Measurements from ENCODE around the gene SGCA. TPM values are rescaled to one million over a fixed set of nuclear protein-coding genes. Genes with fewer than 3 reads are reported as not detected.

SGCA gene
- total and polyA plus RNA-seq, 2 of the 13 experiments (the other 11 are each of a cell fraction or from before 2014, with no cell fraction given): not detected

DNA sequence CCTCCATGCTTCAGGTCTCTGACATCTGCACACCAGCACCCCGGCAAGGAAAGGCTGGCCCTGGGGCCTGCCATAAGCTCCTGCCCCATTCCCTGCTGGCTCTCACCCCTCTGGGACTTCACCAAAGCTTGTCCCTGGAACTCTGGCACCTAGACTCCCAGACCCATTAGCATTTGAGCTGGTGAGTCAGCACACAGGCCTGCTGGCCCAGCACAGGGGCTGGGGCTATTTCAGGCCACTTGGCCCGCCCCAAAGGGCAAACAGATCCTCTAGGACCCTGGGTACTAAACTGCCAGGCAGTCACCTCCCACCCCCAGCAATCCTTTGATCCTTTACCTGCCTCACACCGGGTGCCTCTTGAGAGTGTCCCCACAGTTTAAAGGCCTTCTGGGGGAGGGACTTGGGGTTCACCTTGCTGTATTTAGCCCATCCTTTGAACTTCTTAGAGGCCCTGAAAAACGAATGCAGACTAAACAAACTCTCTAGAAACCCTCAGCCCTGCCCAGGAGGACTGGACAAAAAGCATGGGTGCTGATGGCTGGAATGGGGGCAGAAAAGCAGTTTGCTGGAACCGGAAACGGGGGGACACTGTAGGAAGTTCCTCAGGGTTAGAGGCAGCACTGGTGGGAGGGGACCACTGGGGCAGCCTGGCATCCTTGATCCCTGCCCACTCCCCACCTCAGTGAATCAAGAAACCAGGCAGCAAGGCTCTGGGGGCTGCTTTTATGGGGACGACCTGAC is 32.6 kb upstream of the SGCA start (continued):
- TF ChIP-seq TBX3 (IDR thresholded peaks at IDR 0.05; ENCODE audit: borderline replicate concordance): peak; percentile 64; the same call in 1 of the 2 replicates
- no peak for TF ChIP-seq SRF (IDR thresholded peaks at IDR 0.05; ENCODE audit: low read depth, low read length)
- no peak for TF ChIP-seq ZNF282 (IDR thresholded peaks at IDR 0.05; ENCODE audit: partially characterized antibody)
- no peak for TF ChIP-seq KLF13 (CRISPR knock-in tag; IDR thresholded peaks at IDR 0.05)
- TF ChIP-seq PAX8 (CRISPR knock-in tag; IDR thresholded peaks at IDR 0.05; ENCODE audit: borderline replicate concordance): no peak
- TF ChIP-seq NFATC3 (CRISPR knock-in tag; IDR thresholded peaks at IDR 0.05): no peak
- TF ChIP-seq MBNL3 (CRISPR knock-in tag; conservative IDR thresholded peaks at IDR 0.05): no peak
- TF ChIP-seq ZFP36 (IDR thresholded peaks at IDR 0.05; ENCODE audit: borderline replicate concordance, low read depth, low read length, partially characterized antibody): no peak
- no peak for TF ChIP-seq ZNF749 (CRISPR knock-in tag; IDR thresholded peaks at IDR 0.05; ENCODE audit: borderline replicate concordance)
- TF ChIP-seq, protein P1, sequence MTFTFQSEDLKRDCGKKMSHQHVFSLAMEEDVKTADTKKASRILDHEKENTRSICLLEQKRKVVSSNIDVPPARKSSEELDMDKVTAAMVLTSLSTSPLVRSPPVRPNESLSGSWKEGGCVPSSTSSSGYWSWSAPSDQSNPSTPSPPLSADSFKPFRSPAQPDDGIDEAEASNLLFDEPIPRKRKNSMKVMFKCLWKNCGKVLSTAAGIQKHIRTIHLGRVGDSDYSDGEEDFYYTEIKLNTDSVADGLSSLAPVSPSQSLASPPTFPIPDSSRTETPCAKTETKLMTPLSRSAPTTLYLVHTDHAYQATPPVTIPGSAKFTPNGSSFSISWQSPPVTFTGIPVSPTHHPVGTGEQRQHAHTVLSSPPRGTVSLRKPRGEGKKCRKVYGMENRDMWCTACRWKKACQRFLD (CRISPR knock-in tag; IDR thresholded peaks at IDR 0.05; ENCODE audit: borderline replicate concordance): no peak
- TF ChIP-seq REPIN1 (CRISPR knock-in tag; IDR thresholded peaks at IDR 0.05; ENCODE audit: borderline replicate concordance, low read depth): no peak
- no peak for TF ChIP-seq REL (CRISPR knock-in tag; conservative IDR thresholded peaks at IDR 0.05)
- no peak for TF ChIP-seq PRMT3 (CRISPR knock-in tag; IDR thresholded peaks at IDR 0.05; ENCODE audit: borderline replicate concordance, low read depth)
- TF ChIP-seq NBN (conservative IDR thresholded peaks at IDR 0.05): no peak
- TF ChIP-seq ZKSCAN8 (CRISPR knock-in tag; IDR thresholded peaks at IDR 0.05; ENCODE audit: borderline replicate concordance): no peak
- TF ChIP-seq, protein P2, sequence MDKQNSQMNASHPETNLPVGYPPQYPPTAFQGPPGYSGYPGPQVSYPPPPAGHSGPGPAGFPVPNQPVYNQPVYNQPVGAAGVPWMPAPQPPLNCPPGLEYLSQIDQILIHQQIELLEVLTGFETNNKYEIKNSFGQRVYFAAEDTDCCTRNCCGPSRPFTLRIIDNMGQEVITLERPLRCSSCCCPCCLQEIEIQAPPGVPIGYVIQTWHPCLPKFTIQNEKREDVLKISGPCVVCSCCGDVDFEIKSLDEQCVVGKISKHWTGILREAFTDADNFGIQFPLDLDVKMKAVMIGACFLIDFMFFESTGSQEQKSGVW (CRISPR knock-in tag; IDR thresholded peaks at IDR 0.05; ENCODE audit: borderline replicate concordance): no peak
- TF ChIP-seq CAMTA2 (CRISPR knock-in tag; IDR thresholded peaks at IDR 0.05; ENCODE audit: borderline replicate concordance): no peak
- TF ChIP-seq ADNP (CRISPR knock-in tag; IDR thresholded peaks at IDR 0.05): no peak
- peak; percentile 56 for TF ChIP-seq TARDBP (CRISPR knock-in tag; IDR thresholded peaks at IDR 0.05)
- no peak for TF ChIP-seq ZNF619 (CRISPR knock-in tag; IDR thresholded peaks at IDR 0.05)
- no peak for TF ChIP-seq RFX1 (IDR thresholded peaks at IDR 0.05)
- no peak for TF ChIP-seq ZNF207 (IDR thresholded peaks at IDR 0.05; ENCODE audit: borderline replicate concordance)
- TF ChIP-seq SSRP1 (CRISPR knock-in tag; IDR thresholded peaks at IDR 0.05): no peak
- no peak for TF ChIP-seq ZNF570 (CRISPR knock-in tag; IDR thresholded peaks at IDR 0.05; ENCODE audit: borderline replicate concordance)
- no peak for TF ChIP-seq ZNF589 (CRISPR knock-in tag; conservative IDR thresholded peaks at IDR 0.05)
- TF ChIP-seq ZFP90 (CRISPR knock-in tag; IDR thresholded peaks at IDR 0.05; ENCODE audit: borderline replicate concordance): 0 out of 2 replicates have a peak, but pooled peaks have one; percentile 58
- no peak for TF ChIP-seq ASH2L (IDR thresholded peaks at IDR 0.05; ENCODE audit: insufficient read length, low read depth, low read length)
- TF ChIP-seq ZNF878 (CRISPR knock-in tag; IDR thresholded peaks at IDR 0.05): no peak
- no peak for TF ChIP-seq KMT2B (CRISPR knock-in tag; IDR thresholded peaks at IDR 0.05)
- no peak for TF ChIP-seq ZNF678 (CRISPR knock-in tag; IDR thresholded peaks at IDR 0.05)
- TF ChIP-seq, protein P3, sequence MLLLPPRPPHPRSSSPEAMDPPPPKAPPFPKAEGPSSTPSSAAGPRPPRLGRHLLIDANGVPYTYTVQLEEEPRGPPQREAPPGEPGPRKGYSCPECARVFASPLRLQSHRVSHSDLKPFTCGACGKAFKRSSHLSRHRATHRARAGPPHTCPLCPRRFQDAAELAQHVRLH (CRISPR knock-in tag; IDR thresholded peaks at IDR 0.05; ENCODE audit: borderline replicate concordance, low read depth): no peak
